Rectal smooth muscle tissue (tissue), 1 donor: ENCODE results near the gene SLC38A1.
A peak's percentile ranks its signal among the peaks of the same experiment; 100 is the strongest.

Experiments
- H3K27ac ChIP-seq: one replicate; pipeline ENCODE4 v1.7.0; 2013; ENCODE audit warnings: low read depth, low read length, inconsistent platforms
- H3K27me3 ChIP-seq: one replicate; pipeline ENCODE4 v1.7.0; 2013; ENCODE audit warnings: low read length; ENCODE audit not compliant: control insufficient read depth, insufficient read depth
- H3K36me3 ChIP-seq: one replicate; pipeline ENCODE4 v1.7.0; 2013; ENCODE audit warnings: low read length; ENCODE audit not compliant: control insufficient read depth, insufficient read depth
- H3K4me1 ChIP-seq: one replicate; pipeline ENCODE4 v1.7.0; 2013; ENCODE audit warnings: low read length; ENCODE audit not compliant: control insufficient read depth, insufficient read depth
- H3K4me3 ChIP-seq: one replicate; pipeline ENCODE4 v1.7.0; 2013; ENCODE audit warnings: low read length
- H3K9ac ChIP-seq: one replicate; pipeline ENCODE4 v1.7.0; 2013; ENCODE audit warnings: low read length

The SLC38A1 gene

DNA sequence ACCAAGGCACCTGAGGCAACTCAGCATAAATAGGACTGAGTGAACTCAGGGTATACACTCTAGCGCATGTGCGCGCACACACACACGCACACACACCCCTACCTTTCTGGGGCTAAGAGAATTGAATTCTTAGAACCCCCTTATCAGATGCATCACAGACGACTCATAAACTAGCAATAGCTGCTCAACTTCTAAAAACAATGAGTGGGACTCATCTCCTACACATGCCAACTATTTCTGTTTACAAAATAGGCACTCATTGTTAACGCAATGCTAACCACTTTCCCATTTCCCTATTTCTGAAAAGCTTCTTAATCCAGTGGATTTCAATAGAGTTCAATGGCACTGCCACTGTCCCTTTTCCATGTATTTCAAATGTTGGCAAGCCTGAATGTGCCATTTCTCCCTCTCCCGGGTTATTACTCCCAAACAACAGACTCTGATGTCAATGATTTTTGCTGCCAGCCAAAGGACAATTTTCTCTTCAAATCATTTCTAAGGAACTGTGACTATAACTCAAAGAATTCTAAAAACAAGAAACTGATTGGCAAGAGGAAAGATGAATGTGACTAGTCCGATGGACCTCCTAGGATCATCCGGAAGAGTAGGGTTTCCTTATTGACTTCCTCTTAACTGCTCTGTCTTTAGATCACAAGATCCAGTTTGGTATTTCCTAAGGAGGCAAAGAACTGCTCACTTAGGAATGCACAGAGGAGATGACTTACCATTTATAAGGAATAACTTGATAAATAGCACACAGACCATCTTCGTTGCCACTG, 48.8 kb downstream of the SLC38A1 start:
- H3K27me3 ChIP-seq, result no peaks in the 10 kb centered on the region
- H3K4me1 ChIP-seq, result peaks cover 20% of the 10 kb centered on the region
- peak overlapping the region; percentile 1 for H3K4me3 ChIP-seq
- H3K27ac ChIP-seq, result no peak overlapping the region
- no peaks in the 10 kb centered on the region for H3K36me3 ChIP-seq
- no peak overlapping the region for H3K9ac ChIP-seq

DNA sequence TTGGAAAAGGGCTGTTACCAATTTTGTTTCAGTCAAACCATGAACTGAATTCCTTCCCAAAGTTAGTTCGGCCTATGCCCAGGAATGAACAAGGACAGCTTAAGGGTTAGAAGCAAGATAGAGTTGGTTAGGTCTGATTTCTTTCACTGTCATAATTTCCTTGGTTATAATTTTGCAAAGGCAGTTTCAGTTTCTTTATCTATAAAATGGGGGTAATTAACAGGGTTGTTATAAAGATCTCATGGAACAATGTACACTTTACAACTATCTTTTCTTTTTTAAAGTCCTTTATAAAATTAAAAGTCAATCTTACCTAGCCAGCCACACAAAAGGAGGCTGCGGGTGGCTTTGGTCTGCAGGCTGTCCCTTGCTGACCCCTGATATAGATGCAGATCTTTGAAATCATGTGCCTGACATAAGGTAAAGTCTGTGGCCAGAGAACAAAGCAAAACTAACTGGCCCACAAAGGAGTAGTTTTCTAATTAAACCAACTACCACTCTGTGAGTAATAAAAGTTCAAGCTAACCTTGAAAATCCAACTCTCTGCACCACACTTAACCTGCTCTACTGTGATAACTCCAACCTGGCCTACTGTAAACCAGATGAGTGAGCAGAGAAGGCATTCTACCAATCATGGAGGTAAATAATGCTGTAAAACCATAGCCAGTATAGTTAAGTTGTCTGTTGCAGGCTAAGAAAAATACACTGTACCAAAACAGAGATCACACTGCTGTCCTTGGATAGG, 49.5 kb downstream of the SLC38A1 start:
- no peaks in the 10 kb centered on the region for H3K27me3 ChIP-seq
- peaks cover 25% of the 10 kb centered on the region for H3K4me1 ChIP-seq
- H3K36me3 ChIP-seq, result no peaks in the 10 kb centered on the region
- no peak overlapping the region for H3K9ac ChIP-seq
- H3K27ac ChIP-seq, result no peak overlapping the region
- H3K4me3 ChIP-seq, result peak overlapping the region; percentile 1

DNA sequence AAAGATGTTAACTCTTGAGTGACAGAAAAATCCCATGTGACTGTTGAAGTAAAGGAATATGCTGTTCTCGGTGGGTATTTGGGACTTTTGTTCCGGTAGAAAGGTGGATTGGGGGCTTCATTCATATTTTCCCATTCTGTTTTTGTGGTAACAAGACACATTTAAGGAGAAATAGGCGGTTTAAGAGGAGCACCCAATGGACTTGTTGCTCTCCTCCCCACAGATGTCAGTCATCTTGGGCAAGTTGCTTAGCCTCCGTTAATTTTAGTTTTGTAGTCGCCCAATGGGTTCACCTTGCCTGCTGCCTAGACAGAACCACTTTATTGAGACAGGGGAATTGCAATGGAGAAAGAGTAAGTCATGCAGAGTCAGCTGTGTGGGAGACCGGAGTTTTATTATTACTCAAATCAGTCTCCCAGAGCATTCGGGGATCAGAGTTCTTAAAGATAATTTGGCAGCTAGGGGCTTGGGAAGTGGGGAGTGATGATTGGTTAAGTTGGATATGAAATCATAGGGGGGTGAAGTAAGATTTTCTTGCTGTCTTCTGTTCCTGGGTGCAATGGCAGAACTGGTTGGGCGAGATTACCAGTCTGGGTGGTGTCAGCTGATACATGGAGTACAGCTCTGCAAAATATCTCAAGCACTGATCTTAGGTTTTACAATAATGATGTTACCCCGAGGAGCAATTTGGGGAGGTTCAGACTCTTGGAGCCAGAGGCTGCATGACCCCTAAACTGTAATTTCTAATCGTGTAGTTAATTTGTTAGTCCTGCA, 50.3 kb downstream of the SLC38A1 start:
- Histone ChIP-seq H3K9ac (no peak overlapping the region), H3K4me1 (peaks cover 19% of the 10 kb centered on the region), H3K27ac (no peak overlapping the region), H3K36me3 (no peaks in the 10 kb centered on the region), H3K4me3 (no peak overlapping the region), H3K27me3 (no peaks in the 10 kb centered on the region)

DNA sequence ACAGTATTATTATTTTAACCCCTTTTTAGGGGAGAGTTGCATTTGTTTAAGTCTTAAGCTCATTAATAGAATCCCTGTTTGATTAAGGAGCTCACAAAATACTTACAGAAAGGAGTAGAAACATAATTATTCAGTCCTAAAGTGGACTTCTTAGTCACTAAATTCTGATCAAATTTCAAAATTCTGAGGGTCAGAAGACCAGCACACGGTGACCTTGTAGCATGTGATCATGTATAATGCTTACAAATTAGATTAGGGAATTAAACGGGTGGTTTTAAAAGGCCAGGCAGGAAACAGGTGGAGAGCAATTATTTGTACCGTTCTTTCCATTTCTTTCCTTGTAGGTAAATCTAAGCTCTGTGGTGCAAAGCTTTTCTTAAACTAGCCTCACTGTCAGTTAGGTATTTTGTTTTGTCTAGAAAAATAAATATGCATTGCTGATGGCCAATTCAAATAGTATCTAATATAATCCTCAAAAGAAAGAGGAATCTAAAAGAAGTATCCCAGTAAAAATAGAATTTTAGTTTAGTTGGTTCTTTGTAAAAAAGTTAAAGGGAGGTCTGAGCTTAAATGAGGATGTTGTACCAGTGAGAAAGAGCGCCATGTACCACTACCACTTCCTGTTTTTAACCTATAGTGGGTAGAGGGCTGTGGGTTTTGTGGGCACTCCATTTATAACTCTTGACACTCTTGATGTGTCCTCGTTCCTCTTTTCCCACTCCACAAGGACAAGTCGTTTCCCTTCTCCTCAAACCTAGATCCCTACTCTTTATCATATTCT, 51.1 kb downstream of the SLC38A1 start:
- Histone ChIP-seq H3K36me3 (no peaks in the 10 kb centered on the region), H3K4me3 (no peak overlapping the region), H3K4me1 (peaks cover 19% of the 10 kb centered on the region), H3K27ac (no peak overlapping the region), H3K9ac (no peak overlapping the region), H3K27me3 (no peaks in the 10 kb centered on the region)

DNA sequence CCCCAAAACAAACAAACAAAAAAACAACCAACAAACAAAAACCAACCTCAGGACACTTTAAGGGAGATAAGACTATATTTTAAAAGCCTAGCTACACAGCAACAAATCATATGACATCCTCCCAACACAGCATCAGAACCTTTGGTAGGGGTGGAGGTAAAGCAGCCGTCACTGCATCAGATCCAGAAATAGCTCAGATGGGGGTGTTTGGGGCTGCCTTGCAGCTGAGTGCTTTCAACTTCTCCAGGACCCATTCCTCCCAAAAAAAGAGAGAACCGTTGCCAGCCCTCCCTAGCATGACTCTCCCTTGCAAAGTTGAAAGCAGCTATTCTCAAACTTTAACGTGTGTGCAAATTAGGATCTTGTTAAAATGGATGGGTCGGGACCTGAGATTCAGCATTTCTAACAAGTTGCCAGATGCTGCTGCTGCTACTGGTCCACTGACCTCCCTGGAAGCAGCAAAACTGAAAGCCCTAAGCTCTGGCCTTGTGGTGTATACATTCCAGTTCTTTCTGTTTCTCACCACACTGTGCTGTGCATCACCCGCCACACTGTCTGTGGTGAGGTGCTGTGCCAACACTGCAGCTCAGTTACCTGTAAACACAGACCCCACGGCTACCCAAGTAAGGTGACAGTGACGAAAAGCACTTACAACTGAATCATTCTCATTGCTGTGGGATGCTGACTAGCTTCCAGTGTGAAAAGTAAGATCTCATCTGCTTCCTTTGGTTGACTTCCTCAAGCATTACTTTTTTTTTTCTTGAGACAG, 54.0 kb downstream of the SLC38A1 start:
- peak overlapping the region; percentile 59 for H3K27ac ChIP-seq
- H3K9ac ChIP-seq, result no peak overlapping the region
- H3K27me3 ChIP-seq, result no peaks in the 10 kb centered on the region
- no peaks in the 10 kb centered on the region for H3K36me3 ChIP-seq
- H3K4me1 ChIP-seq, result peaks cover 14% of the 10 kb centered on the region
- peak overlapping the region; percentile 4 for H3K4me3 ChIP-seq

DNA sequence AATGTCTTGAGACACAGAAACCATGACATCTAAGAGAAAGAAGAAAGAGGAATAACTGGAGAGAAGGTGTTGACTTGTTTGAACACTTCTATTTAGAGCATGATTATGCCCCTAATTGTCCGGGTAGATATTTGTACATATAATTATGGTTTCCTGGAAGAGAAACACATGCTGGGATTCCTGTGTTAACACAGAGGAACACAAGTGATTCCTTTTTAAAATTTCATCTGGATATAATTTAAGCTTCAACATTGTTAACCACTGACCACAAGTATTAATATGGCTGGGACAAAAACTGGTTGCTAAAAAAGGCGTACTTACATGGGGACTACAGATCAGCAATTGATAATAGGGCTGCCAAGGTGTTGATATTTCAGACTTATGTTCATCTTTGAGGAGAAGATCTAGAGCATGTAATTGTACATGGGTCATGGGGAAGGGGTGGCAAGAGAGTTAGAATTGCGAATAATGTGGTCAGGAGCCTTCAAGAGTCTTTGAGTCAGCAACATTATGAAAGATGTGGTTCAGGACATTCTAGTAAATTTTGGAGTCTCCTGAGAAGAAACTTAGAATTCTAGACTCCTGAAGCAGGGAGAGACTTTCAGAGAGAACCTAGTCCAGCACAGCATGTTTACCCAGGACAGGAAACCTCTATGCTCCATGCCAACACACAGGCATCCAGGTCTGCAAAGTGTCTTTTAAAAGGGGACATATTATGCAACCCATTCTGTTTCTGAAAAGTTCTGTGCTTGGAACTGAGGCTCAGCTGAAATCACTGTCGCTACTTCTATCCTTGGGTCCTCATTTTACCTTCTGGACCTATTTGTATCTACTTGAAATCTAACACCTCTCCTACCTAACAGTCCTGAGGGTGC, 56.5 kb downstream of the SLC38A1 start:
- H3K9ac ChIP-seq, result no peak overlapping the region
- peaks cover 18% of the 10 kb centered on the region for H3K4me1 ChIP-seq
- H3K36me3 ChIP-seq, result no peaks in the 10 kb centered on the region
- peak overlapping the region; percentile 1 for H3K27ac ChIP-seq
- no peaks in the 10 kb centered on the region for H3K27me3 ChIP-seq
- H3K4me3 ChIP-seq, result no peak overlapping the region

DNA sequence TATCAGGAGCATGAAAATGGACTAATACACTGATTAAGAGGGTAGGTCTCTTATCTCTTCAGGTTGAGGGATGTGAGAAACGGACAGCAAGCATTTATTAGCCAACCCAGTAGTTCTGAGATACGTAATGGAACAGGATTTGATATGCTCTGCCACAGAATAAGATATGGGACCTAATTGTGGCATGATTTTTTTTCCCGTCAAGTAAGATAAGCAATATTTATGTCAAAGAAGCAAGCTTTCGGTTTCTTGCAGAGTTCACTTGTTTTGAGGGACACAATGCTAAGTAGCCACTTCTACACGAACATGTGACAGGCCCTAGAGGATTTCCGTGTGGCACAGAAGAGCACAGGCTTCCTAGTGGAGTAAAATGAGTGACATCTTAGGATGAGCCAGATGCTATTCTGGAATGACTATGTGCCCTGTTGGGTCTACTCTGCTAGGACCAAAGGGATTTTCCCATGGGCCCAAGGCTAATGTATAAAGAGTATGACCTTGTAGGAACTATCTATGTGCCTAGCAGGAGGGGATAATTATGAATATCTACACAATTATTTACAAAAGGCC, 57.9 kb downstream of the SLC38A1 start:
- no peak overlapping the region for H3K9ac ChIP-seq

DNA sequence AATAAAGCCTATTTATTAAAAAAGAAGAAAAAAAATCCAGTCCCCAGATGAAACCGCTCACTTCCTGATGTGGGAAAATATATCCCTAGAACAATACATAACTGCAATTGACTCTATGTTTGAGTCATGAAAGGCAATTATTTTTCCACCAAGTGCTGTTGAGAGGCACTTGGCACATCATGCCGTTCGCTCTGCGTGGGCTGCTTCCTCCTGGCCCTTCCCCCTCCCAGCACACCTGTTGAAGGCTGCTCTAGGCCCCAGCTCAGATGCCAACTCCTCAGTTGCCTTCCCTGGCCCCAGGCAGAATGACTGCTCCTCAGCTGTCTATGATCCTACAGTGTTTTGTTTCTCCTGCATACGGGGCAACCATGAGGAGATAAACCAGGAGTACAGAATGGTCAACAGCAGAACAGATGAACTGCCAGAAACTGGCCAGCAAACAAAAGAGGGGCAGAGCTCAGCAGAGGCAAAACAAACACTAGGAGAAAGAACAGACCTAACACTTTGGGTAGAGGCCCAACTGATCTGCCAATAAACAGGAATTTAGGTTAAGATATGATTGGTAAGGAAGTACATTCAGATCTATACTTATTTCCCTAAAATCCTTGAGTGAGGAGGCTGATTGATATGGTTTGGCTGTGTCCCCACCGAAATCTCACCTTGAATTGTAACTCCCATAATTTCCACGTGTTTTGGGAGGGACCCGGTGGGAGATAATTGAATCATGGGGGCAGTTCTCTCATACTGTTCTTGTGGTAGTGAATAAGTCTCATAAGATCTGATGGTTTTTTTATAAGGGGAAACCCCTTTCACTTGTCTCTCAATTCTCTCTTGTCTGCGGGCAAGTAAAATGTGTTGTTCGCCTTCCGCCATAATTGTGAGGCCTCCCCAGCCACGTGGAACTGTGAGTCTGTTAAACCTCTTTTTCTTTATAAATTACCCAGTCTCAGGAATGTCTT, 58.6 kb downstream of the SLC38A1 start:
- Histone ChIP-seq H3K36me3 (no peaks in the 10 kb centered on the region), H3K9ac (no peak overlapping the region), H3K4me1 (peaks cover 36% of the 10 kb centered on the region), H3K4me3 (no peak overlapping the region), H3K27me3 (no peaks in the 10 kb centered on the region), H3K27ac (peak overlapping the region; percentile 51)

More for the DNA sequence above, 57.9 kb downstream of the SLC38A1 start:
- Histone ChIP-seq H3K27me3 (no peaks in the 10 kb centered on the region), H3K36me3 (no peaks in the 10 kb centered on the region), H3K27ac (peak overlapping the region; percentile 9), H3K4me1 (peaks cover 29% of the 10 kb centered on the region), H3K4me3 (no peak overlapping the region)

DNA sequence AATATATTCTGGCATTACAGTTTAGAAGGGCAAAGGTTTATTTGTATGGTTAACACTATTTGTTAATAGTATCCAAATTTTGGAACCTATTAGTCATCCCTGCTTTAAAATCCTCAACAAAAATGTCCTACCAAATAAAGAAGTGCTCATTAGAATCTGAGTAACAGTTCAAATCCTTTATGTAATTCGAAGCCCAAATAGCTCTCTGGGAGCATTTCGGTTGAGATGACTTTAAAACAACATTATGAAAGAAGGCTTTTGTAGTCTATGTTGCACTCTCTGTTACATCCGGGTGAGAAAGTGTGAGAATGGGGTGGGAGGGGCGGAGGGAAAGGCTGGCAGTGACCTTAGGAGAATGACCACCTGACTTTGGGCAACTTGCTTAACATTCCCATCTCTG, 59.7 kb downstream of the SLC38A1 start:
- Histone ChIP-seq H3K9ac (no peak overlapping the region), H3K4me1 (peaks cover 29% of the 10 kb centered on the region), H3K4me3 (no peak overlapping the region), H3K27ac (peak overlapping the region; percentile 51), H3K27me3 (no peaks in the 10 kb centered on the region), H3K36me3 (peaks cover 2% of the 10 kb centered on the region)

DNA sequence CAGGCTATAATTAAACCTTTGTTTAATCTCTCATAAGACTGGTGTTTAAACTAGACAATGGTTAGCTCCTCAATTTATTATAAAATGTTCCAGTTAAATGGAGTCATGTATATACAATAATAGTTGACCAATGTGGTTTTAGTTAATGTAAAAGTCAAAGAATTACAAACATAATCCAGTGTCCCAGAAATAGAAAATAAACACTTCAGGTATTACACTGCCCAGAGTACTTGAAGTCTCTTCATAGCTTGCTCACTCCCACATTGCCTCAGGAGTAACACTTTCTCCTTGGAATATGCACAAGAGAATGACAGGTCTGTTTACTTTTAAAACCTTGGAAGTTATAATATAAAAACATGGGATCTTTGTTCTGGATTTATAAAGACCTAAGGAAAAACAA, 60.5 kb downstream of the SLC38A1 start:
- Histone ChIP-seq H3K9ac (no peak overlapping the region), H3K4me3 (no peak overlapping the region), H3K27me3 (no peaks in the 10 kb centered on the region), H3K4me1 (peaks cover 29% of the 10 kb centered on the region), H3K36me3 (peaks cover 3% of the 10 kb centered on the region), H3K27ac (peak overlapping the region; percentile 6)
